Smooth muscle cell (in vitro differentiated cells): ENCODE results near the gene FLT3LG. TPM values are rescaled to one million over a fixed set of nuclear protein-coding genes. Genes with fewer than 3 reads are reported as not detected.

ENCODE experiments used
- DNase-seq: peaks from one replicate; lab custom pipeline; 2025; ENCODE audit not compliant: unreplicated experiment; lab: John Stamatoyannopoulos, UW
- H2AFZ ChIP-seq: fragments of 200-600 bp; sonication (generic); 2 replicates; pipeline ENCODE4 v1.6.0; 2016; ENCODE audit warnings: antibody characterized with exemption, low read depth, mild to moderate bottlenecking
- H3F3A ChIP-seq: fragments of 200-600 bp; sonication (generic); 2 replicates; pipeline ENCODE4 v1.6.0; 2017; ENCODE audit warnings: antibody characterized with exemption, low read depth
- H3K27ac ChIP-seq: fragments of 200-600 bp; sonication (generic); 2 replicates; pipeline ENCODE4 v1.5.1; 2016; ENCODE audit warnings: low read depth, mild to moderate bottlenecking
- H3K27me3 ChIP-seq: fragments of 200-600 bp; sonication (generic); 2 replicates; pipeline ENCODE4 v1.6.1; 2016; ENCODE audit warnings: low read depth, mild to moderate bottlenecking
- H3K36me3 ChIP-seq: fragments of 200-600 bp; sonication (generic); 2 replicates; pipeline ENCODE4 v1.5.1; 2016; ENCODE audit warnings: low read depth
- H3K4me1 ChIP-seq: fragments of 200-600 bp; sonication (generic); 2 replicates; pipeline ENCODE4 v1.5.1; 2016; ENCODE audit warnings: low read depth
- H3K4me2 ChIP-seq: fragments of 200-600 bp; sonication (generic); 2 replicates; pipeline ENCODE4 v1.6.0; 2016; ENCODE audit warnings: mild to moderate bottlenecking
- H3K4me3 ChIP-seq: fragments of 200-600 bp; sonication (generic); 2 replicates; pipeline ENCODE4 v1.5.1; 2016; ENCODE audit warnings: mild to moderate bottlenecking
- H3K79me2 ChIP-seq: fragments of 200-600 bp; sonication (generic); 2 replicates; pipeline ENCODE4 v1.6.0; 2016; ENCODE audit warnings: low read depth, mild to moderate bottlenecking
- H3K9ac ChIP-seq: fragments of 200-600 bp; sonication (generic); 2 replicates; pipeline ENCODE4 v1.6.0; 2016; ENCODE audit warnings: low read depth
- H3K9me3 ChIP-seq: fragments of 200-600 bp; sonication (generic); replicated peaks from 2 replicates; pipeline ENCODE4 v1.5.1; 2016; ENCODE audit warnings: low read depth
- H4K20me1 ChIP-seq: fragments of 200-600 bp; sonication (generic); 2 replicates; pipeline ENCODE4 v1.6.0; 2016; ENCODE audit warnings: low read depth
- WGBS: methylation state at CpG from one replicate; pipeline ENCODE4 v1.1.7; 2016; ENCODE audit warnings: low lambda C conversion rate; 5-methylcytosine and 5-hydroxymethylcytosine counted together
- polyA plus RNA-seq: library from polyadenylated mRNA; unstranded; fragments of >200 nt; fragmentation: Nextera tagmentation; extraction: Ambion mirVana; gene quantifications from 2 replicates; pipeline ENCODE4 v1.2.1, GENCODE V29; 2016
- total RNA-seq: library from RNA; depleted of rRNA; stranded (reverse); fragments of >200 nt; gene quantifications from 2 replicates; pipeline ENCODE4 v1.2.3, GENCODE V29; 2014
- TF ChIP-seq, protein P1 (sequence below): fragments of 200-600 bp; sonication (generic); IDR thresholded peaks from 2 replicates; pipeline ENCODE4 v1.5.1; 2017; ENCODE audit warnings: borderline replicate concordance, mild to moderate bottlenecking, antibody characterized with exemption; ENCODE audit not compliant: insufficient read depth, poor library complexity, severe bottlenecking

Gene FLT3LG
- total and polyA plus RNA-seq, 2 experiments from 2014 or later, result 0.45 to 2.0 TPM

DNA sequence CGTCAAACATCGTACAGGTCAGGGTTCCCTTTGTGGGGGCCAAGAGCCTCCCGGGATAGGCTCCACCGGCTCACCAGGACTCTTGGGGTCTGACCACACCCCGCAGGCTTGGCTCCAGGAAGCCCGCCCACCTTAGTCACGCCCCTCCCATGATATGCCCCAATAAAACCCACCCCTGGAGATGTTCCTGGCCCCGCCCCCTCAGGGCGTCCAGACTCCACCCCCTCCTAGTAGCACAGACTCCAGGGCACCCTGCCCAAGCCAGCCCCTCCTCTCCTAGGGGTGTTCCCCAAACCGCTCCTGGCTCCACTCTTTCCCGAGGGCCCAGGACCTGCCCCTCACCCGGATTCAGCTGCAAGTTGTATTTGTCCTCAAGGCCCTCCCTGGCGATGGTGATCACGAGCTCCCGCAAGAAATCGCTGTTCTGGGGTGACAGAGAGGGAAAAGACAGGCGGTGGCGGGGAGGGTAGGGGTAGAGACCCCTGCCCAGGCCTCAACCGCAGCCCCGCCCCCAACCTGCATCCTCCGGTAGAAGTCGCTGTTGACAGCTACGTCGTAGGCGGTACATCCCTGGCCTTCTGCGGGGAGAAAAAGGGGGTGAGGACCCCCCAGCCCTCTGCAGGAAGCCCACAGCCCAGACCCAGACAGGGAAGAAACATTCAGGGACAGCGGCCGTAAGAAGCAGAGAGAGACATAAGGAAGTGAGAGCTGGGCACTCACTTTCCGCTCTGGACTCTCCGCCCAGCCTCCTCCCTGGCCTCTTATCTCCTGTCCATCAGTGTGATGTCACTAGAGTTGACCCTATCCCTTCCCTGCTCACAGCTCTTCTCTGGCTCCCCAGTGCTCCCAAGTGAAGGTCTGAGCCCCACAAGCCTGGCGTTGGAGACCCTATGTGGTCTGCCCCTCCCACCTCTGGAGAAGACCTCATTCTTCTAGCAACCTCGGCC lies 26.3 kb upstream of the FLT3LG start:
- Histone ChIP-seq H3K36me3 (no peaks in the 10 kb centered on the region), H3K9ac (no peak overlapping the region), H3K4me1 (peaks cover 5% of the 10 kb centered on the region), H4K20me1 (no peaks in the 10 kb centered on the region), H3K4me2 (no peak overlapping the region), H3F3A (no peaks in the 10 kb centered on the region), H3K27ac (no peak overlapping the region), H3K4me3 (no peak overlapping the region), H3K9me3 (no peaks in the 10 kb centered on the region), H3K79me2 (no peaks in the 10 kb centered on the region), H3K27me3 (no peaks in the 10 kb centered on the region), H2AFZ (no peak overlapping the region)
- TF ChIP-seq, protein P1, sequence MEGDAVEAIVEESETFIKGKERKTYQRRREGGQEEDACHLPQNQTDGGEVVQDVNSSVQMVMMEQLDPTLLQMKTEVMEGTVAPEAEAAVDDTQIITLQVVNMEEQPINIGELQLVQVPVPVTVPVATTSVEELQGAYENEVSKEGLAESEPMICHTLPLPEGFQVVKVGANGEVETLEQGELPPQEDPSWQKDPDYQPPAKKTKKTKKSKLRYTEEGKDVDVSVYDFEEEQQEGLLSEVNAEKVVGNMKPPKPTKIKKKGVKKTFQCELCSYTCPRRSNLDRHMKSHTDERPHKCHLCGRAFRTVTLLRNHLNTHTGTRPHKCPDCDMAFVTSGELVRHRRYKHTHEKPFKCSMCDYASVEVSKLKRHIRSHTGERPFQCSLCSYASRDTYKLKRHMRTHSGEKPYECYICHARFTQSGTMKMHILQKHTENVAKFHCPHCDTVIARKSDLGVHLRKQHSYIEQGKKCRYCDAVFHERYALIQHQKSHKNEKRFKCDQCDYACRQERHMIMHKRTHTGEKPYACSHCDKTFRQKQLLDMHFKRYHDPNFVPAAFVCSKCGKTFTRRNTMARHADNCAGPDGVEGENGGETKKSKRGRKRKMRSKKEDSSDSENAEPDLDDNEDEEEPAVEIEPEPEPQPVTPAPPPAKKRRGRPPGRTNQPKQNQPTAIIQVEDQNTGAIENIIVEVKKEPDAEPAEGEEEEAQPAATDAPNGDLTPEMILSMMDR, result no peak
- 92% methylated on average over 27 of the region's 32 CpGs for WGBS
- DNase-seq, result no peak

DNA sequence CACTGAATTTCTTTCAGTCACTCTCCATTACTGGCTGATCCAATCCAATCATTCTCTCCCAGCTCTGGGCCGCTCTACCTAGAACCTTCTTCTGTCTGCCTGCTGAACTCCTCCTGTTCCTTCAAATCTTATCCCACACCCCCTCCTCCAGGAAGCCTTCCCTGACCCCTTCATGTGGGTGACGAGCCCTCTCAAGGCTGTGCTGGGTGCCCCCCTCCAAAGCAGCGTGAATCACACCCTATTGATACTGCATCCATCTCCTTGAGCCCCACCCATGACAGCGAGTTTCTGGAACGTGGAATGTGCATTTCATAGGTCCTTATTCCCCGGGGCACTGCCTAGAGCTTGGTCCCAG lies 25.6 kb upstream of the FLT3LG start:
- H3K9ac ChIP-seq, result no peak overlapping the region
- no peak overlapping the region for H2AFZ ChIP-seq
- peaks cover 5% of the 10 kb centered on the region for H3K4me1 ChIP-seq
- H3K4me3 ChIP-seq, result no peak overlapping the region
- no peaks in the 10 kb centered on the region for H3K36me3 ChIP-seq
- H4K20me1 ChIP-seq, result no peaks in the 10 kb centered on the region
- no peaks in the 10 kb centered on the region for H3K27me3 ChIP-seq
- H3K9me3 ChIP-seq, result no peaks in the 10 kb centered on the region
- no peak for DNase-seq
- no peak overlapping the region for H3K4me2 ChIP-seq
- H3K79me2 ChIP-seq, result no peaks in the 10 kb centered on the region
- 96% methylated on average over 6 of the region's 6 CpGs for WGBS
- TF ChIP-seq, protein P1, result no peak
- H3K27ac ChIP-seq, result no peak overlapping the region
- H3F3A ChIP-seq, result no peaks in the 10 kb centered on the region

DNA sequence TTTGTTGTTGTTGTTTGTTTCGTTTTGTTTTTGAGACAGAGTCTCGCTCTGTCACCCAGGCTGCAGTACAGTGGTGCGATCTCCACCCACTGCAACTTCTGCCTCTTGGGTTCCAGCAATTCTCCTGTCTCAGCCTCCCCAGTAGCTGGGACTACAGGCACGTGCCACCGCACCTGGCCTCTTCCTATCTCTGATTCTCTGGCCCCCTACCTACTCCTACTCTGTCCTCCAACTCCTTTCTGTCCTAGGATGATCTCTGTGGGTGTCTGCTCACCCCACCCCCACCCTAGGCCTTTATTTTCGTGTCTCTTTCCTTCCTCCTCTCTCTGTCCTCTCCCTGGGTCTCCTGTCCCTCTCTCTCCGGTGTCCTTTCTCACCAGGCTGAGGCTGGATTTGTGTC lies 23.6 kb upstream of the FLT3LG start:
- peak overlapping the region; percentile 86 for H3K4me3 ChIP-seq
- H3K79me2 ChIP-seq, result no peaks in the 10 kb centered on the region
- no peak for DNase-seq
- H3K36me3 ChIP-seq, result no peaks in the 10 kb centered on the region
- H3K4me2 ChIP-seq, result peak overlapping the region; percentile 93
- H3F3A ChIP-seq, result no peaks in the 10 kb centered on the region
- 92% methylated on average over 7 of the region's 7 CpGs for WGBS
- H3K9ac ChIP-seq, result peak overlapping the region; percentile 87
- H4K20me1 ChIP-seq, result no peaks in the 10 kb centered on the region
- TF ChIP-seq, protein P1, result no peak
- no peaks in the 10 kb centered on the region for H3K9me3 ChIP-seq
- H3K4me1 ChIP-seq, result peaks cover 13% of the 10 kb centered on the region
- no peak overlapping the region for H3K27ac ChIP-seq
- no peak overlapping the region for H2AFZ ChIP-seq
- no peaks in the 10 kb centered on the region for H3K27me3 ChIP-seq
